GM18907 (cell line): ENCODE measurements around the gene CCDC154.

Source experiments
- ATAC-seq: cut with Tn5 transposase; IDR thresholded peaks from one replicate; pipeline ENCODE4 v1.9.1; 2021; ENCODE audit warnings: mild to moderate bottlenecking, moderate library complexity; ENCODE audit not compliant: unreplicated experiment

The CCDC154 gene

DNA sequence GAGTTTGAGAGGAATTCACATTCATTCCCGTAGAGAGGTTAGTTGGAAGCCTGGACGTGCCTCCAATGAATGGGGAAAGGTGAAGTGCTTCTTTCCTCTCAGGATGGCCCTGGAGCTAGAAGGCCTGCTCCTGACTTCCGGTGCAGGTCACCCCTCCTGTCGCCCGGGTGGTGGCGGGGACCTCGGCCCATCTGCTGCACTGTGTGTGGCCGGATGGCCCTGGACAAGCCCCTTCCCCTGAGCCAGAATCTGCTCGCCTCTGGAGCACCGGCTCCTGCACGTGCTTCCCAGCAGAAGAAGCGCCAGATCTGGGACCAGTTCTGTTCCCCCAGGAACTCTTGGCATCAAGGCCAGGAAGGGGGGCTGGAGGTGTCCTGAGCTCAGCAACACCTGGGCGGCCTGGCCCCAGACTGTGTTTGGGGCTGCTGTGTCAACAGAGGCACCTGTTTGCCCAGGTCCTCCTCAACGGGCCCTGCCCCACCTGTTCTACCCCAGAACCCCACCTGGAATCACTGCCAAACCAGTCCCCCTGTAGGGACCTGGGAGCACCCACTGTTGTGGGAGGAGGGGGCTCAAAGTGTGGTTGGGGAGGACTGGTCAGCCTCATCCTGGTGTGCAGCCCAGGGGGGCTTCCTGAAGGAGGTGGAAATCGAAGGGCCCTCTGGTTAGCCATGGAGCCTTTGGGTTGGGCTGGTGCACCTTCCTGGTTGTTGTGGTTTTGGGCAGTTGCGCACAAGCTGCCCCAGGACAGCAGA is 18.6 kb downstream of the CCDC154 start:
- ATAC-seq: no peak

DNA sequence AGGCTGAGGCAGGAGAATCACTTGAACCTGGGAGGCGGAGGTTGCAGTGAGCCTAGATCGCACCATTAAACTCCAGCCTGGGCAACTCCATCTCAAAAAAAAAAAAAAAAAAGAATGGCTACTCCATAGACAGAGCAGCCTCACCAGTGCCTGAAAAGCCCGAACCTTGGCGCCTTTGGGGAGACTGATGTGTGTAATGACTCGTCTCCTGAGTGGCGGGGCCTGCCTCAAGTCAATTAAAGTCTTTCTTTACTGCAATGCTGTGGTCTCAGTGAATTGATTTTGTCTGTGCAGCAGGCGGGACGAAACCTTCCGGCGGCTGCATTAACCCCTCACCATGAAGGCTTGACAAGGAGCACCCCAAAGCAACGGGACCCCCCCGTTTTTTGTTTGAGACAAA is 20.3 kb downstream of the CCDC154 start:
- no peak for ATAC-seq

DNA sequence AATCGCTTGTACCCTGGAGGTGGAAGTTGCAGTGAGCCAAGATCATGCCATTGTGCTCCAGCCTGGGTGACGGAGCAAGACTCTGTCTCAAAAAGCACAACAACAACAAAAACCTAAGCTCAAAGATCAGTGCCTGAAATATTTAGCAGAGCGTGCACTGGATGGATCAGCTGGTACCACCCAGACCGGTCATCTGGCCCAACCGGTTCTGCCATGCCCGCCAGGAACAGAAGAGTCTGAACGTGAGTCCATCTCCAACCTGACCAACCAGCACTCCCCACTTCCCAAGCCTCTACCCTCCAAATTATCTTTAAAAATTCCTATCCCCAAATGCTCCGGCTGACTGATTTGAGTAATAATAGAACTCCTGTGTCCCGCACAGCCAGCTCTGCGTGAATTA is 22.3 kb downstream of the CCDC154 start:
- no peak for ATAC-seq

DNA sequence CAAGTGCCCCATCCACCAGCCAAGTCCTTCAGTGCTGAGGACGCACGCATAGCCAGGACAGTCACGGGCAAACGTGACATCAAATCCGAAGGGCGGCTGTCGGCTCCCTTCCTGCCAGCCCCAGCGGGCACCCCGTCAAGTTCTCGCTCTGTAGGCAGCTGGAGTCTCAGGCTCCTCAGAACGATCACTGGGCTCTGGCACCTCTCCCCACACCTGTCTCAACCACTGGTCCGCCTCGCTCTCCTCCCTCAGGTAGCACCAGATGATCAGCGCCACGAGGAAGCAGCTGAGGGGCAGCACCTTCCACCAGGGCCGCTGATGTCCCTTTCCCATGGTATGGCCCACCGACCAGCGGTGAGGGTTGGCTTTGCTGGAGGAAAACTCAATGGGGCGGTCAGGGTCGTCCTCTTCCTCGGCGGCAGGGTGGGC is 24.2 kb downstream of the CCDC154 start:
- peak; percentile 23 for ATAC-seq

DNA sequence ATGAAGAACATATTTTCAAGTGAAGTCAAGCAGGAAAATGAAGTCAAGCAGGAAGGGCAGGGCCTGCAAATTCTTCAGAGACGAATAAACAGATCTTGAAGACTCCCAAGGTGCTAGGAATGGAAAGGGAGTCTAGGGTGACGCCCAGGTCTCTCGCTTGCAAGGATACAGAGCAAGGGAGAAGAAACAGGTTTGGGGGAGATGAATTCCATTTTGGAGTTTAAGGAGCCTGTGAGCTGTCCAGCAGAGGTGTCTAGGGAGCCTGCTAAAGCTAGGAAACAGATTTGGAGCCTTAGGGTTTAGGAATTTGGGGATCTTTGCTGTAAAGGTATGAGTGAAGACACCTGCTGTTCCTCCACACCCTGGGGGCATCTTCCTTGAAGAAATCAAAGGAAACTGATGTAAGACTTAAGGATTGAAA is 27.8 kb downstream of the CCDC154 start:
- ATAC-seq: no peak

DNA sequence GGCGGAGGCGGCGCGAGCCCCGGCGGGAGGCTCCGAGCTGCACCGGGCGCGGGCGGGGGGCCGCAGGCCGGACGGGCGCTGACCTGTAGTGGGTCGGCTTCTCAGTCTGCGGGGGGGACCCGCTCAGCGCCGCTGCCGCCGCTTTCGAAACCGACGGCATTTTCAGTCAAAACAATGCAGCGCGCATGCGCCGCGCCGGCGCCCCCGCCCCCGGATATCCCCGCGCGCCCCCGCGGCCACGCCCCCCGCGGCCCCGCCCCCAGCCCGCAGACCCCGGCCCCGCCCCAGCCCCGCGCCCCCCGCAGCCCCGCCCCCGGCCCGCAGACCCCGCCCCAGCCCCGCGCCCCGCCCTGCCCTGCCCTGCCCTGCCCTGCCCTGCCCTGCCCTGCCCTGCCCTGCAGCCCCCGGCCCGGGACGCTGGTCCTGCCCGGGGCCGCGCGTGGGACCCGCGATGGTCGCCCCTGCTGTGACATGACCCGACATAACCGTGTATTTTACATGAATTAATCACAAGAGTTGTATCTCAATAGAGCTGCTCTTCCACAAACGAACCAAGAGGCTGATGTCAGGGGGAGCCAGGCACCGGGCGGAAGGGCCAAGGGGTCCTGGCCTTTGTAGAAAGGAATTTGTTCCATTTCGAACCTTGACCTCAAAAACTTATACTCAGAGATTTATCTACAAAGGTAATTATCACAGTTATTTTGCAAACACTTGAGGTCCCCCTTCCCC is 29.7 kb downstream of the CCDC154 start, which contains the start of gene UNKL:
Gene UNKL, minus strand, starts transcription at position 173 of the 729 bp plus-strand sequence. Its CDS starts 13 bp downstream, at position 160.
- ATAC-seq: peak; percentile 38

DNA sequence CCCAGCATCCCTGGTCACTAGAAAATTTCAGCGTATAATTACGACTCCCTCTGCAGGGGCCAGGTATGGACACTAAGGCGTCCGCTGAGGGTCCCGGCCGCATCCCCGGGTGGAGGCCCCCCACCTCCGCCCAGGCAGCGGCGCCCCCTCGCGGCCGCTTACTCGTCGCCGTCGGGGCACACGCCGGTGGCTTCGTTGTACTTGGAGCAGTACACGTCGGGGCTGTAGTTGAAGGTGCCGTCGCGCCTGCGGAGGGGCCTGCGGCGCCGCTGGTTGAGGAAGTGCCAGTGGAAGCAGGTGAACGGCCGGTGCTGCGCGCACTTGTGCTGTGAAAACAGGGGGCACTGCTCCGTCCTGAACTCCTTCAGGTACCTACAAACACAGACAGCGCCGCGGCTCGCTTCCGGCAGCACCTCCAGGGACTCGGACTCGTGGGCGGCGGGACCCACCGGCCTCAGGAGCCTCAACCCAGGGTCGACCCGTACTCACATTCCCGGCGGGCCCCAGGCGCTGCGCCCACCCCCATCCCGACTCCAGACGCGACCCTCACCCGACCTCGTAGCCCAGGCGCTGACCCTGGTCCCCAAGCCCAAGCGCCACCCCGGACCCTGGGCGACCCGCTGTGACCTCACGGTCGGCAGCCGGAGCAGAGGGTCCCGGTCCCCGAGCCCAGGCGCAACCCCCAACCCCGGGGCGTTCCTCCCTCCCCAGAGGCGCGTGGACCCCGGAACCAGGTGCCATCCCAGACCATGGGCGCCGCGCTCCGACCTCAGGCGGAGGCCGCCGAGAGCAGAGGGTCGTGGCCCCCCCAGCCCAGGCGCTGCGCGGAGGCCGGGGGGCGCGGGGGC is 30.4 kb downstream of the CCDC154 start:
- ATAC-seq: peak; percentile 49

DNA sequence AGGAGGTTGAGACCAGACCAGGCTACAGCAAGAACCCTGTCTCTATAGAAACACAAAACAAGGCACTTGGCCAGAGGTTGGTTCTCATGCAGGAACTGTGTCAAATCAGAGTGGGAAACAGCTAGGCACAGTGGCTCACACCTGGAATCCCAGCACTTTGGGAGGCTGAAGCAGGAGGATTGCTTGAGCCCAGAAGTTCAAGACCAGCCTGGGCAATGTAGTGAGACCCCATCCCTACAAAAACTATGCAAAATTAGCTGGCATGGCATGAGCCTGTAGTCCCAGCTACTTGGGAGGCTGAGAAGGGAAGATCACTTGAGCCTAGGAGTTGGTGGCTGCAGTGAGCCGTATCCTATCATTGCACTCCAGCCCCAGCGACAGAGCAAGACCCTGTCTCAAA is 31.5 kb downstream of the CCDC154 start:
- ATAC-seq: no peak

DNA sequence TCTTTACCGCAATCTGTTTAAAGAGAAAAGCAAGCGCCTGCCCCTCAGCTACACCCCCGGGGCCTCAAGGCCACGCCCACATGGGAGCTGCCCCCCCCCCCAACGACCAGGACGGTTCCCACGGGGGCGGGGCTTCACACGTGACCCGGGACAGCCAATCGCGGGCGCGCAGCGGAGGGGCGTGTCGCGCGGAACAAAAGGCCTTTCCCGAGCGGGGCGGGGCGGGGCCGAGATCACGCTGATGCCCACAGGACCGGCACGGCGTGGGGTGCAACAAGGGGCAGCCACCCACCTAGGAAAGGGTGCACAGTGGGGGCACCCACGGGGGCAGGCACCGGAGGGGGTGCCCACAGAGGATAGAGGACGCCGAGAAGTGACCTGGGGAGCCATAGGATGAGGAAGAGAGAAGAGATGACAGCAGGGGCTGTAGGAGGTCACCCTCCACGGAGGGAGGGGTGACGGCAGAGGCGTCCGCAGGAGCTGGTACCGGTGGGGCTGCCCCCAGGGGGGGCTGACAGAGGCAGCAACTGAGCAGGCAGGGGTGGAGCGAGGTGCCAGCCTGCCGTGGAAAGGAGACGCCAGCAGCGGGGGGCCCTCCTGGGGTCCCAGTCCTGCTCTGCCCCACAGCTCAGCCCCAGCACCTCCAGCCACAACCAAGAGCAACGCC is 36.1 kb downstream of the CCDC154 start:
- peak; percentile 70 for ATAC-seq

DNA sequence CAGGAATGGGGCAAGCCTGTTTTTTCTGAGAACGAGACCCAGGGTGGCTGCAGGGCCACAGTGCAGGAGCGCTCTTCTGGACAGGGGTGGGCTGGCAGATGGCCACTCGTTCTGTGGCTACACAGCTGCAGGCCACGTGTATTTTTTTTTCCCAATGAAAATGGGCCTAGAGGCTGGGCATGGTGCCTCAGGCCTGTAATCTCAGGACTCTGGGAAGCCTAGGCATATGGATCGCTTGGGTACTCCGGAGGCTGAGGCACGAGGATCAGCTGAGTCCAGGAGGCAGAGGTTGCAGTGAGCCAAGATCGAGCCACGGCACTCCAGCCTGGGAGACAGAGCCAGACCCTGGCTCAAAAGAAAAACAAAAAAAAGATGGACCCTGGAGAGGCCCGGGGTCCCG is 36.6 kb downstream of the CCDC154 start:
- peak; percentile 16 for ATAC-seq

DNA sequence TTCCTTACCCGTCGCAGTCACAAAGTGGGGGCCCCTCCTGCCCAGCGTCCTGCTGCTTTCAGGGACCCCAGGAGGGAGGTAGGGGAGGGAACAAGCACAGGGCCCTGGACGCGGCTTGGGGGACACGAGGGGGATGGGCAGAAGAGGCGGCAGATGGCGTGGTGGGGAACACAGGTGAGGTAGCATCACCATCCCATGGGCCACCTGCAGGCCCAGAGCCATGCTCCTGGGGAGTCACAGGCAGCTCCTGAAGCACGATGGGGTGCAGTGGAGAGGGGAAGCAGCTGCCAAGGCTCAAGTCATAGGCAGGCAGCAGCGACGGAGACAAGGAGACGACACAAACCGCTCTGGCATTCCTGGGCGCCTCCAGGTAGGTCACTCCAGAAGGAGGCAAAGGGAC is 40.6 kb downstream of the CCDC154 start:
- ATAC-seq: no peak

DNA sequence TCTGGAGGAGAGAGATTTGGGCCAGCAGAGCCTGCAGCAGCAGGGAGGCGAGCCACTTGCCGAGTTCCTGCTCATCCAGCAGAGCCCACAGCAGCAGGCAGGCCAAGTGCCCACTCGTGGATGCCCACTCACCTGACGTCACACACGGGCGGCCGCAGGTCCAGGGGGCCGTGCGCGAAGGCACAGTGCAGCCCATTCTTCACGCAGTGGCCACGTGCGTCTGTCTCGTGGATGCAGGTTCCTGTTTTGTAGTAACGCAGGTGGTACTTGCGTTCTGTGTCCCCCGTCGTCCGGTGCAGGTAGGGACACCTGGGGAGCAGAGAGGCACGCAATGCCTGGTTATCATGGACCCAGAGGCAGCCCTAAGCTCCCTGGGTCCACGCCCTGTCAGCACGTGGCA is 41.3 kb downstream of the CCDC154 start:
- ATAC-seq: no peak

DNA sequence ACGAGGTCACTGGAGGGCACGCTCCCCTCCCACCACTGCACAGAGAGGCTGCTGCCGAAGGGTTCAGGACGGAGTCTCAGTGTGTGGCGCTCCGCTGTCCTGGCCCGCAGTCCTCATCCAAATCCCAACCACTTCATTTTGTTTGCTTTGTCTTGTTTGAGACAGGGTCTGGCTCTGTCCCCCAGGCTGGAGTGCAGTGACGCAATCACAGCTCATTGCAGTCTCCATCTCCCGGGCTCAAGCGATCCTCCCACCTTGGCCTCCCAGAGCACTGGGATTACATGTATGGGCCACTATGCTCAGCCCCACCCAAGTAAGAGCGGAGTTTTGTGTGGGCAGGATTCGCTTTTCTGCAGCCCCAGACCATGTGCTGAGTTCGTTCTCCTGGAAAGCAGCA is 42.6 kb downstream of the CCDC154 start:
- ATAC-seq: no peak

DNA sequence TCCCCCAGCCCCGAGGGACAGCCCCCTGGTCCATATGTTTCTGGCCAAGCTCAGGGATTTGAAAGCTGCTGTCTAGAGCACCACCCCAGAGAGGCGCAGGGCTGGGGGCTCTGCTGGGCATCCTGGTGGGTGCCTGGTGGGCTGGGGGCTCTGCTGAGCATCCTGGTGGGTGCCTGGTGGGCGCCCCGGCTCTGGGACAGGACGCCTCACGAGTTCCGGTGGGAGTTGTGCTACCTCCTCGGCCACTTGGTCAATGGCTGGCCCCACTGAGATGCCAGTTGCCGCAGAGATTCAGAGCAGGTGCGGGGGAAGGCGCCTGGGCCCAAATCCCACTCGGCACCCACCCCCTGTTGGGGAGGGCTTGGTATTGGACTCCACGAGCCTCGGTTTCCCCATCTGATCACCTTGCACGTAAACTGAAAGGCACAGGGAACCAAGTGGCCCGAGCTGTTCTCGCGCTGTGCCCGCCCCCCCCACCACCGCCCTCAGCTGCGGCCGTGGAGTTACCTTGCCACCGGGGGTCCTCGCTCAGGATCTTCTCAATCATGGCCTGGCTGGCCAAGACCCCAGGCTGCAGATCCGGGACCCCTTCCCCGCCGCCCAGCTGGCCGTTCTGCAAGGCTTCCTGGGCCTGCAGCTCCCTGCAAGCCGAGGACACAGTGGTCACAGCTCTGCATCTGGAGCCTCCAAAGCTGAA is 43.1 kb downstream of the CCDC154 start:
- no peak for ATAC-seq

DNA sequence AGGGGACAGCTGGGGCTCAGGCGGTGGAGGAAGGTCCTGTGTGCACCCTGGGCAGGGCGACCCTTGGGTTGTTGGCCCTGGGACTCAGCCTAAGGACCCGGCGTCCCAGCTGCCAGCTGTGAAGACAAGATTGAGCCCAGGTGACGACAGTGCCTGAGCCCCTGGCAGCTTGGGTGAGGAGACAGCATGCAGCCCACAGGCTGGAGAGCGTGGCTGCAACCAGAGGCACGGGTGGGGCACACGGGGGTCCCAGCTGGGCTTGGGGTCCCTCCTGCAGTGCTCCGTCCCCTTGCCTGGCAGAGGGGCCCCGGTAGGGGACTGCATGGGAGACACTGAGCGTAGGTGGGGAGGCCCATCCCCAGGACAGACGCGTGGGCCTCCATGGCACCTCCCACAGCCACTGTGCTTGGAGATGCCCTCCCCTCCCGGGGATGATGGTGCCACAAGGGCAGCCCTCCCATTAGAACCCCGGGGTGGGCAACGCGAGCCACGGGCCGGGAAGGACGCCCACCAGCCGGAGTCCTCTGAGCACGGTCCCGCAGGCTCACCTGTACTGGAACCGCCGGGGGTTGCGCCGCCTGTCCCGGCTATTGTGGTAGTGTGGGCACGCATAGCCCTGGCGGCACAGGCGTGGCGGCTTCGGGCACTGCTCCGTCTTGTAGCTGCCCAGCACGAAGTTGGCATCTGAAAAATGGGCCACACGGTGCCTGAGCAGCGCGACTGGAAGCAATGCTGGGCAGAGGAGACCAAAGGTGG is 45.4 kb downstream of the CCDC154 start:
- no peak for ATAC-seq

DNA sequence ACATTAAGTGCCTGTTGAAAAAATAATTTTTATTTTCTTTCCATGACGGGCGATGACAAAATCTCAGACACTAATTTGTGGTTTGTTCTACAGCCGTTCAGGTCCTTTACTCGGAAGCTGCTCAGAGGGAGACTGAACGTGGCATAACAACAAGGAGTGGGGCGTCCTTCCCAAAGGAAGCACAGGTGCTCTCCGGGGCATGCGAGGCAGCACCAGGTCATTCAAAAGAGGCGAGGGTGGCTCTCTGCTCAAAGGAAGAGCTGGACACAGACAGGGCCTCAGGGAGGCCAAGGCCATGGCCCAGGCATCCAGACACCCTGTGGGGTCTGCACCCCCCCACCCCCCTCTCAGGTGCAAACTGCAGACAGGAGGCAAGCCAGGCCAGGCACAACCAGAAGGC is 46.0 kb downstream of the CCDC154 start:
- no peak for ATAC-seq

DNA sequence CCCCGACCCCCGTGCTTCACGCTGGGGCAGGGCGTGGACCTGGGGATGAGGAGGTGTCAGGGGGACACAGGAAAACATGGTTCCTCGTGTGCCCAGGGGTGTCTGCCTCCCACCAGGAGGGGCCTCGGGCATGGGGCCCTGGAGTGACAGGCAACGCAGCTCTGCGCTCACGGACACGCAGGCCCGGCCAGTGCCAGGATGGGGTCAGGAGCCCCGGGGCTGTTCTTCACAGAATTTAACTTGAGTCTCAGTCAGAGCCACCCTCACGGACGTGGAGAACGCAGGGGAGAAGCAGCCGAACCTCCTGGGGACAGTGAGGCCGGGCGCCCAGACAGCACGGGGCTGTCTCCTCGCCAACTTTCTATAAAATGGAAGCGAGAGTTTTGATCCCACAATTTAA is 46.6 kb downstream of the CCDC154 start:
- ATAC-seq: no peak

DNA sequence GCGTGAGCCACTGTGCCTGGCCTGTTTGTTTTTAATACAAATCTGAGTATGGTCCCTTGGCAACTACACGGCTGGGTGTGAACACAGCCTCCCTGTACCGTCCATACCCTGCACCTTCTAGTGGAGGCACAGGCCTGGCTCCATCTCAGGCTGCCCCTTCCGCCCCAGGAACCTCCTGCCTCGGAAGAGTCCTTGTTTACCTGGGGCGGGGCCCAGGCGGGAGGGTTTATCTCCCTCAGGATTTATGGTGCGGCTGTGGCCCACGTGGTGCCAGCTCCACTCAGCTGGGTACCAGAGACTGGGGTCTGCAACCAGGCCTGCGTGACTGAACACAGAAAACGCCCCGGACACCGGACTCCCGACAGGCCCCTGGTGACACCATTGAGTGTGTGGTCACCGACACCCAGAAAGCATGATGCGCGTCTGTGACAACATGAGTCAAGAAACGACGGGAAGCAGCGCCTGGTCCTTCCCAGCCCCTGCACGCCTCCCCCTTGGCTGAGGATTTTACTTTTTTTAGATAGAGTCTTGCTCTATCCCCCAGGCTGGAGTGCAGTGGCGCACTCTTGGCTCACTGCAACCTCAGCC is 48.8 kb downstream of the CCDC154 start:
- ATAC-seq: no peak

DNA sequence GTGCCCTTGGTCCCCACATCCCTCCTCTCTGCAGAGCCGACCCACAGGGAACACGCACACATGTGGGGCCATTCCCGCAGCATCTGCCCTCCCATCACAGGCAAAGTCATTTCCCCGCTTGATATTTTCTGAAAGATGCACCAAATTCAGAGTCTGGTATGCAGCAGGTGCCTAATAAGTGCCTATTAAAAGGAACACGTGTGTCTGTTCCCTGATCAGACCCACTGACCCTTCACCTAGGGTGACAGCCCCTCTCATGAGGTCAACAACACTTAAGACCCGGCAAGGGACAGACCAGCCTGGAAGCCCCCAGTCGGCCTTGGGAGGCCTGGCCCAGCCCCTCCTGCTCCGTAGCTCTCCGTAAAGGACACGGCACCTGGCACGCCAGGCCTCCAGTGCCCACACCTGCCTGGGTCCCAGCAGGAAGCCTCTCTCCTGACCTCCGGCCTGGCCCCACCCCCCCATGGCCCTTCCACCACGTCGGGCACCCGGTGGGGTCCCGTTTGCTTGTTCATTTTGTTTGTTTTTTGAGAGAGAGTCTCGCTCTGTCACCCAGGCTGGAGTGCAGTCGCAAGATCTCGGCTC is 49.9 kb downstream of the CCDC154 start:
- no peak for ATAC-seq
